ENCODE results near the gene GUK1.
A peak's percentile ranks its signal among the peaks of the same experiment; 100 is the strongest.
"Not testable (repeated sequence)": the region's sequence is repeated elsewhere in the genome, so short reads cannot be mapped to it uniquely, and the experiment has no call there.

Gene GUK1

GRCh38 chr1:228185641-228185965, 45.5 kb downstream of the GUK1 start:
- no peak overlapping the region for H3K4me2 ChIP-seq (ENCODE audit: insufficient read depth, low read length)
- no peak overlapping the region for H2AFZ ChIP-seq (ENCODE audit: low read depth, low read length)
- TF ChIP-seq EZH2 (IDR thresholded peaks at IDR 0.05; ENCODE audit: borderline replicate concordance, low read depth, low read length, severe bottlenecking), result no peak
- TF ChIP-seq, protein P1, sequence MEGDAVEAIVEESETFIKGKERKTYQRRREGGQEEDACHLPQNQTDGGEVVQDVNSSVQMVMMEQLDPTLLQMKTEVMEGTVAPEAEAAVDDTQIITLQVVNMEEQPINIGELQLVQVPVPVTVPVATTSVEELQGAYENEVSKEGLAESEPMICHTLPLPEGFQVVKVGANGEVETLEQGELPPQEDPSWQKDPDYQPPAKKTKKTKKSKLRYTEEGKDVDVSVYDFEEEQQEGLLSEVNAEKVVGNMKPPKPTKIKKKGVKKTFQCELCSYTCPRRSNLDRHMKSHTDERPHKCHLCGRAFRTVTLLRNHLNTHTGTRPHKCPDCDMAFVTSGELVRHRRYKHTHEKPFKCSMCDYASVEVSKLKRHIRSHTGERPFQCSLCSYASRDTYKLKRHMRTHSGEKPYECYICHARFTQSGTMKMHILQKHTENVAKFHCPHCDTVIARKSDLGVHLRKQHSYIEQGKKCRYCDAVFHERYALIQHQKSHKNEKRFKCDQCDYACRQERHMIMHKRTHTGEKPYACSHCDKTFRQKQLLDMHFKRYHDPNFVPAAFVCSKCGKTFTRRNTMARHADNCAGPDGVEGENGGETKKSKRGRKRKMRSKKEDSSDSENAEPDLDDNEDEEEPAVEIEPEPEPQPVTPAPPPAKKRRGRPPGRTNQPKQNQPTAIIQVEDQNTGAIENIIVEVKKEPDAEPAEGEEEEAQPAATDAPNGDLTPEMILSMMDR (IDR thresholded peaks at IDR 0.05; ENCODE audit: borderline replicate concordance, extremely low read depth, low read length, poor library complexity, severe bottlenecking), result no peak
- DNase-seq, result no peak
- H3K27me3 ChIP-seq (ENCODE audit: insufficient read depth, low read length, poor library complexity), result no peaks in the 10 kb centered on the region
- H3K4me1 ChIP-seq (ENCODE audit: insufficient read depth, low read length), result no peaks in the 10 kb centered on the region
- no peak overlapping the region for H3K27ac ChIP-seq (ENCODE audit: low read length)
- H3K4me3 ChIP-seq (ENCODE audit: low read depth in 1 of 2, low read length in 2 of 2), result no peak overlapping the region
- no peak overlapping the region for H3K9ac ChIP-seq (ENCODE audit: low read depth, low read length)
- no peaks in the 10 kb centered on the region; the same call in 1 of the 2 replicates for H3K36me3 ChIP-seq (ENCODE audit: insufficient read depth, low read length)
- H4K20me1 ChIP-seq (ENCODE audit: insufficient read depth, low read length), result no peaks in the 10 kb centered on the region
- H3K9me3 ChIP-seq (ENCODE audit: insufficient read depth, low read length, severe bottlenecking), result no peaks in the 10 kb centered on the region
- peak; percentile 56 for ATAC-seq (ENCODE audit: insufficient read depth, low read depth)
- H3K79me2 ChIP-seq (ENCODE audit: insufficient read depth, low read length), result no peaks in the 10 kb centered on the region

DNA sequence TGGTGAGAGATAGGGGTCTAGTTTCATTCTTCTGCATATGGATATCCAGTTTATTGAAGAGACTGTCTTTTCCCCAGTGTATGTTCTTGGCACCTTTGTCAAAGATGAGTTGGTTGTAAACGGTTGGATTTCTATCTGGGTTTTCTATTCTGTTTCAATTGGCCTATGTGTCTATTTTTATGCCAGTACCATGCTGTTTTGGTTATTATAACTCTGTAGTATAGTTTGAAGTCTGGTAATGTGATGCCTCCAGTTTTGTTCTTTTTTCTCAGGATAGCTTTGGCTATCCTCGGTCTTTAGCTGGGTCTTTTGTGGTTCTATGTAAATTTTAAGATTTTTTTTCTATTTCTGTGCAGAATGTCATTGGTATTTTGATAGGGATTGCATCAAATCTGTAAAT, 48.2 kb downstream of the GUK1 start:
- ATAC-seq (ENCODE audit: insufficient read depth, low read depth); H3K4me1 ChIP-seq (ENCODE audit: insufficient read depth, low read length); H3K4me3 ChIP-seq (ENCODE audit: low read depth in 1 of 2, low read length in 2 of 2); H3K79me2 ChIP-seq (ENCODE audit: insufficient read depth, low read length); H3K27me3 ChIP-seq (ENCODE audit: insufficient read depth, low read length, poor library complexity); H3K4me2 ChIP-seq (ENCODE audit: insufficient read depth, low read length); H3K9me3 ChIP-seq (ENCODE audit: insufficient read depth, low read length, severe bottlenecking); H3K36me3 ChIP-seq (ENCODE audit: insufficient read depth, low read length); DNase-seq; H3K9ac ChIP-seq (ENCODE audit: low read depth, low read length); H3K27ac ChIP-seq (ENCODE audit: low read length); H2AFZ ChIP-seq (ENCODE audit: low read depth, low read length); H4K20me1 ChIP-seq (ENCODE audit: insufficient read depth, low read length): not testable (repeated sequence)

GRCh38 chr1:228190182-228190581, 50.1 kb downstream of the GUK1 start:
- Histone ChIP-seq H3K9ac (ENCODE audit: low read depth, low read length) (no peak overlapping the region), H3K4me2 (ENCODE audit: insufficient read depth, low read length) (no peak overlapping the region), H3K27me3 (ENCODE audit: insufficient read depth, low read length, poor library complexity) (no peaks in the 10 kb centered on the region), H3K79me2 (ENCODE audit: insufficient read depth, low read length) (no peaks in the 10 kb centered on the region), H3K4me3 (ENCODE audit: low read depth in 1 of 2, low read length in 2 of 2) (no peak overlapping the region), H3K27ac (ENCODE audit: low read length) (no peak overlapping the region), H2AFZ (ENCODE audit: low read depth, low read length) (no peak overlapping the region), H3K9me3 (ENCODE audit: insufficient read depth, low read length, severe bottlenecking) (no peaks in the 10 kb centered on the region), H3K36me3 (ENCODE audit: insufficient read depth, low read length) (no peaks in the 10 kb centered on the region; the same call in 1 of the 2 replicates), H3K4me1 (ENCODE audit: insufficient read depth, low read length) (no peaks in the 10 kb centered on the region), H4K20me1 (ENCODE audit: insufficient read depth, low read length) (no peaks in the 10 kb centered on the region)
- ATAC-seq (ENCODE audit: insufficient read depth, low read depth), result no peak
- no peak for DNase-seq
- TF ChIP-seq EZH2 (IDR thresholded peaks at IDR 0.05; ENCODE audit: borderline replicate concordance, low read depth, low read length, severe bottlenecking), result no peak
- TF ChIP-seq, protein P1 (IDR thresholded peaks at IDR 0.05; ENCODE audit: borderline replicate concordance, extremely low read depth, low read length, poor library complexity, severe bottlenecking), result no peak

DNA sequence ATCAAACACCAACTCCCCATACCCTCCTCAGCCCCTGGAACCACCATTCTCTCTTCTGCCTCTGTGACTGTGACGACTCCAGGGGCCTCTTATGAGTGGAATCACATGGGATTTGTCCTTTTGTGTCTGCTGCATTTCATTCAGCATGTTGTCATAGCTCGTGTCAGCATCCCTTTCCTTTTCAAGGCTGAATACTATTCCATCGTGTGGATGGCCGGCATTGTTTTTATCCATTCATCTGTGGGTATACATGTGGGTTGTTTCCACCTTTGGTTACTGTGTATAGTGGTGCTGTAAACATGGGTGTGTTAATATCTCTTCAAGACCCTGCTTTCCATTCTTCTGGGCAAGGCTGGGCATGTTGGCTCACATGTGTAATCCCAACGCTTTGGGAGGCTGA, 50.7 kb downstream of the GUK1 start:
- no peaks in the 10 kb centered on the region for H3K4me1 ChIP-seq (ENCODE audit: insufficient read depth, low read length)
- H3K27me3 ChIP-seq (ENCODE audit: insufficient read depth, low read length, poor library complexity), result no peaks in the 10 kb centered on the region
- no peak for DNase-seq
- no peaks in the 10 kb centered on the region for H3K36me3 ChIP-seq (ENCODE audit: insufficient read depth, low read length)
- H3K9ac ChIP-seq (ENCODE audit: low read depth, low read length), result no peak overlapping the region
- TF ChIP-seq, protein P1 (IDR thresholded peaks at IDR 0.05; ENCODE audit: borderline replicate concordance, extremely low read depth, low read length, poor library complexity, severe bottlenecking), result no peak
- TF ChIP-seq EZH2 (IDR thresholded peaks at IDR 0.05; ENCODE audit: borderline replicate concordance, low read depth, low read length, severe bottlenecking), result no peak
- no peak overlapping the region for H3K4me2 ChIP-seq (ENCODE audit: insufficient read depth, low read length)
- no peaks in the 10 kb centered on the region for H3K9me3 ChIP-seq (ENCODE audit: insufficient read depth, low read length, severe bottlenecking)
- H3K4me3 ChIP-seq (ENCODE audit: low read depth in 1 of 2, low read length in 2 of 2), result no peak overlapping the region
- no peaks in the 10 kb centered on the region for H4K20me1 ChIP-seq (ENCODE audit: insufficient read depth, low read length)
- no peak overlapping the region for H2AFZ ChIP-seq (ENCODE audit: low read depth, low read length)
- no peaks in the 10 kb centered on the region for H3K79me2 ChIP-seq (ENCODE audit: insufficient read depth, low read length)
- ATAC-seq (ENCODE audit: insufficient read depth, low read depth), result no peak
- H3K27ac ChIP-seq (ENCODE audit: low read length), result no peak overlapping the region
